Measurements from ENCODE around the gene C4A. TPM values are rescaled to one million over a fixed set of nuclear protein-coding genes. Genes with fewer than 3 reads are reported as not detected.
"Not testable (repeated sequence)": the region's sequence is repeated elsewhere in the genome, so short reads cannot be mapped to it uniquely, and the experiment has no call there.

The C4A gene
- total RNA-seq, 4 donors from 2014 or later, result 230 to 361 (median 258) TPM

DNA sequence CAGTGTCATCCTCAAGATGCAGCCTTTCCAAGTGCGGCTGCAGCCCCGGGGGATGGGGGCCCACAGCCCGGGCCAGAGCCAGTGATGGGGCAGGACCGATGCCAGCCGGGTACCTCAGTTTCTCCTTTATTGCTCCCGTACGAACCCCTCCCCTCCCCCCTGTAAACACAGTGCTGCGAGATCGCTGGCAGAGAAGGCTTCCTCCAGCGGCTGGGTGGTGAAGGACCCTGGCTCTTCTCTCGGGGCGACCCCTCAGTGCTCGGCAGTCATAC is 59.1 kb downstream of the C4A start:
- not testable (repeated sequence) for H3K36me3 ChIP-seq; H3K27ac ChIP-seq; H3K4me3 ChIP-seq; H3K27me3 ChIP-seq; DNase-seq (ENCODE audit: low spot score in 2 of 2); H3K4me1 ChIP-seq; H3K9me3 ChIP-seq
- WGBS, 2 donors, result no CpG with 5 or more reads among the region's 13 CpGs

DNA sequence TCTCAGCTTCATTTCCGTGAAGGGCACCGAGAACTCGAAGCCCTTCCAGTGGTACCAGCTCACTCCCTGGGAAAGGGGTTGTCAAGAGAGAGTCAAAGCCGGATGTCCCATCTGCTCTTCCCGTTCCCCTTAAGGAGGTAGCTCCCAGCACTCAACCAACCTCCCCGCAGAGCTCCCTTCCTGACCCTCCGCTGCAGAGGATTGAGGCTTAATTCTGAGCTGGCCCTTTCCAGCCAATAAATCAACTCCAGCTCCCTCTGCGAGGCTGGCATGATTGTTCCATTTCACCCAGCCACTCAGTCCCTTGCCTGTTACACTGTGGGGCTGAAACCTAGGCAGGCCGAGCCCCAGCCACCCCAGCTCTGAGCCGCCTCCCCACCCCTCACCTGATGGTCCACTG is 59.5 kb downstream of the C4A start:
- WGBS, 2 donors, result 42 to 47% methylated on average over 5 to 6 of the region's 10 CpGs
- not testable (repeated sequence) for H3K36me3 ChIP-seq; H3K27me3 ChIP-seq; H3K4me3 ChIP-seq; DNase-seq (ENCODE audit: low spot score in 2 of 2); H3K9me3 ChIP-seq; H3K4me1 ChIP-seq; H3K27ac ChIP-seq

DNA sequence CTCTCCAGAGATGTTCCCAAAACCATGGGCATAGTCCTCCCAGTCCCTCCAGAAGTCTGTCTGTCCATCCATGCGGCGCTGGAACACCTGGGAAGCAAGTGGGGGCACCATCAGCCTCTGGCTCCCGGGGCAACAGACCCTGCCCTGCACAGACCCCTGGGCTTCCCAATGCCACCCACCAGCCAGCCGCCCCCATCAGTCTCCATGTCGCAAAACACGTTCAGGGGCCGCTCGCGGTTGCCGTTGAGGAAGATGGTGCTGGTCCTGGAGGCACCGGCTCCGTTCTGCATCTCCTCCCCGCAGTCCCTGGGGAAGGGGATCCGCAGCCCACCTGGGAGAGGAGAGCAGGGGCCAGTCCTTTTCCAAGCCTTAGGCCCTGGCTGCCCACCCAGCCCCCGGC is 60.4 kb downstream of the C4A start:
- not testable (repeated sequence) for H3K9me3 ChIP-seq; H3K36me3 ChIP-seq; H3K27me3 ChIP-seq; H3K4me3 ChIP-seq; H3K27ac ChIP-seq; DNase-seq (ENCODE audit: low spot score in 2 of 2)
- H3K4me1 ChIP-seq, result peaks cover 0 to 14% (median 11%) of the 10 kb centered on the region in 4 donors
- WGBS, 2 donors, result 92 to 100% methylated on average over 1 to 12 of the region's 15 CpGs

DNA sequence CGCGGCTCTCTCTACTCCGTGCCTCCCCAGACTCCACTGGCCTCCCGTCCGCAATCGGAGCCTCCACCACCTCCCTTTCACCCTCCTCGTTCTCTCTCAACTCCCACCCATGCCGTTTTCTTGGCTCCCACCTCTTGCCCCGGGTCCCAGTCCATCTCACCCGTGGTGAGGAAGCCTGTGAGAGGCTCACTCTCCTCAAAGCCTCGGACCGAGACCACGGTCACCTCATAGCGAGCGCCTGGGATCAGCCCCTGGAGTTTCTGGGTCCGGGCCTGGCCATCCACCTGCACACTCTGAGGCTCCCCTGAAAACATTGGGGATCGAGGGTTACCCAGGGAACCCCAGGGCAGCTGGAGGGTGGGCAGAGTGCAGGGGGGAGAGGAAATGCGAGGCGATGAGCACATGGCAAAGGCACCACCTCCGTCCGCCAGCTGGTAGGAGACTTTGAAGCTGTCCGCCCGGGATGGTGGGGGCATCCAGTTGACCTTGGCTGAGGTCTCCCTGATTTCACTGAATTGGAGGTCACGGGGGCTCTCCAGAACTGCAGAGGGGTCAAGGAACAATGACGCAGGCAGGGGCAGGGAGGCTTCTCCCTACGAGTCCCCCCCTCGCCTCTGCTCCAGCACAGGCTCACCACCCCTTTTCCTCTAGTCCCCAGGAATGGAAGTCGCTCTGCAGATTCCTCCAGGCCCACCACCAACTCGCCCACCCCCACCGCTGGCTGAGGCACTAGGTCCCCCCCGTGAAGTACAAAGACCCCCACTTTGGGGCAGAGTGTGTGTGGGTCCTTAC is 61.9 kb downstream of the C4A start:
- H3K27me3 ChIP-seq; H3K27ac ChIP-seq; DNase-seq (ENCODE audit: low spot score in 2 of 2); H3K36me3 ChIP-seq; H3K4me3 ChIP-seq; H3K9me3 ChIP-seq: not testable (repeated sequence)
- H3K4me1 ChIP-seq, result peaks cover 0 to 29% (median 26%) of the 10 kb centered on the region in 4 donors
- 75 to 84% methylated on average over 14 to 21 of the region's 31 CpGs for WGBS, 2 donors

DNA sequence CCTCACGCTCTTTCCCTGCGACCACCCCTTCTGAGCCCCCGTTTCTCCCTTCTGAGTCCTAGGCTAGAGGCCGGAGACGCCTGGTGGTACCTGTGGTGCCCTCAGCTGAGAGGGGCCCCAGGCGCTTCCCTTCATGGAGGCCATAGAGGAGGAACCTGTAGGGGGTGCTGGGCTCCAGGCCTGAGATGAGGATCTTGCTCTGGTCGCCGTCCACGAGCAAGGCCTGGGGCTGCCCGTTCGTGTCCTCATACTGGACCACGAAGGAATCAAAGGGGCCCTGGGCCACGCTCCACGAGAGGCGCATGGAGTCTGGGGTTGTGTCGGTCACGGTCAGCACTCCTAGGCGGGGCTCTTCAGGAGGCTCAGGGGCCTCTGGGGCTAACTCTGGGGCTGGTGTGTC is 63.1 kb downstream of the C4A start:
- peaks cover 0 to 41% (median 27%) of the 10 kb centered on the region in 4 donors for H3K4me1 ChIP-seq
- H3K4me3 ChIP-seq; H3K36me3 ChIP-seq; DNase-seq (ENCODE audit: low spot score in 2 of 2); H3K9me3 ChIP-seq; H3K27me3 ChIP-seq: not testable (repeated sequence)
- WGBS, 2 donors, result 76 to 83% methylated on average over 5 to 15 of the region's 18 CpGs
- peak overlapping the region in 1 of 4 donors; percentile 26 for H3K27ac ChIP-seq

DNA sequence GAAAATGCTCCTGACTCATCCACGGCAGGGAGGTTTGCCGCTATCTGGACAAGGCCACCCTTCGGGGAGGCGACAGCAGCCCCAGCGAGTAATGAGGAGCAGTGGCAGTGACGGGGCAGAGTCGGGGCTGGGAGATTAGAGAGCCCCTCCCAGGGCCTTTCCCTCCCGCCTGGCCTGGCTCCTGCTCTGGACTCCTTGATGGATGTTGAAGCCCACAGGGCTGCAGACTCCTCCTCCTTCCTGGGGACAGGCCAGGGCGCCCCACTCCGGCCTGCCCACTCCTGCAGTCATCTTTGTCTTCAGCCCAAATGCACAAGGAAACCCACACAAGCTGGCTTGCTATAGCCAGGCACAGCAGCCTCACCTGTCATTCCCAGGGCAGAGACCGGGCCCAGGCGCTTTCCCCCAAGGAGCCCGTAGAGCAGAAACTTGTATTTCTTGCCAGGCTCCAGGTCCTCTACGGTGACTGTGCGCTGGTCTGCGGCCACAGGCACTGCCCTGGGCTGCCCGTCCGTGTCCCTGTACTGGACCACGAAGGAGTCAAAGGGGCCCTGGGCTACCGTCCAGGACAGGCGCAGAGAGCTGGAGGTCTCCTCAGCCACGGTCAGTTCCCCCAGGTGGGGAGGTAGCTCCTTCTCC is 64.1 kb downstream of the C4A start:
- H3K27ac ChIP-seq, result peak overlapping the region; percentile 75 to 91 (median 82)
- TF ChIP-seq, protein P1, sequence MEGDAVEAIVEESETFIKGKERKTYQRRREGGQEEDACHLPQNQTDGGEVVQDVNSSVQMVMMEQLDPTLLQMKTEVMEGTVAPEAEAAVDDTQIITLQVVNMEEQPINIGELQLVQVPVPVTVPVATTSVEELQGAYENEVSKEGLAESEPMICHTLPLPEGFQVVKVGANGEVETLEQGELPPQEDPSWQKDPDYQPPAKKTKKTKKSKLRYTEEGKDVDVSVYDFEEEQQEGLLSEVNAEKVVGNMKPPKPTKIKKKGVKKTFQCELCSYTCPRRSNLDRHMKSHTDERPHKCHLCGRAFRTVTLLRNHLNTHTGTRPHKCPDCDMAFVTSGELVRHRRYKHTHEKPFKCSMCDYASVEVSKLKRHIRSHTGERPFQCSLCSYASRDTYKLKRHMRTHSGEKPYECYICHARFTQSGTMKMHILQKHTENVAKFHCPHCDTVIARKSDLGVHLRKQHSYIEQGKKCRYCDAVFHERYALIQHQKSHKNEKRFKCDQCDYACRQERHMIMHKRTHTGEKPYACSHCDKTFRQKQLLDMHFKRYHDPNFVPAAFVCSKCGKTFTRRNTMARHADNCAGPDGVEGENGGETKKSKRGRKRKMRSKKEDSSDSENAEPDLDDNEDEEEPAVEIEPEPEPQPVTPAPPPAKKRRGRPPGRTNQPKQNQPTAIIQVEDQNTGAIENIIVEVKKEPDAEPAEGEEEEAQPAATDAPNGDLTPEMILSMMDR (IDR thresholded peaks at IDR 0.05), result no peak
- 57 to 70% methylated on average over 21 to 22 of the region's 22 CpGs for WGBS, 2 donors
- no peak overlapping the region for H3K4me3 ChIP-seq
- no peaks in the 10 kb centered on the region for H3K36me3 ChIP-seq
- peaks cover 0 to 43% (median 27%) of the 10 kb centered on the region in 4 donors for H3K4me1 ChIP-seq
- H3K9me3 ChIP-seq, result no peaks in the 10 kb centered on the region
- DNase-seq (ENCODE audit: low spot score in 2 of 2), result peak in 1 of 2 donors; percentile 32
- no peaks in the 10 kb centered on the region for H3K27me3 ChIP-seq

DNA sequence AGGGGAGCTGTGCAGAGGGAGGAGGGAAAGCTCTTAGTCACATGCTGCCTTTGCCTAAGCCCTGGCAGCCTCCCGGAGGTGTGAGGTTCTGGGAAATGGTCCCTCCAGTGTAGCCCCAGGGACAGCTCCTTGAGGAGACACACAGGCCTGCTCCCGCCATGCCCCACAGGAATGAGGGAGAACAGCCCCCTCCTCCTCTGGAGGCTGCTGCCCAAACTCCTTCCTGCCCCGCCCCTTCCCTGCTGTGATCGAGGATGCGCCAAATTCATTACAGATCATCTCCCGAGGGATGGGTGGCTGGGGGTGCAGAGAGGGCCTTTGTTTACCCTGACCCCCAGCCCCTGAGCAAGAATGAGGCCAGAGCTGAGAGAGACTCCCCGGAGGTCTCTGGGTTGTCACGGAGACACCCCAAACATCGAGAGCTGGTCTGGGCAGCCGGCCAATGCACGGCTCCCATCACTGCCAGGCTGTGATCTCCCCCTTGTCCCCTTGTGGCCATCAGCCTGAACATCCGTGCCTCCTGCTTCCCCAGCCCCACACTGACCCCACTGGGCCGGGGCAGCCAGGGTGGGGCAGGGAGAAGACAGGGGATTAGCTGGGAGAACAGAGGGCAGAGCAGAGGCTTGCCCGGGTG is 64.7 kb downstream of the C4A start:
- Histone ChIP-seq H3K4me1 (peaks cover 0 to 43% (median 27%) of the 10 kb centered on the region in 4 donors), H3K27ac (peak overlapping the region; percentile 75 to 91 (median 82)), H3K4me3 (no peak overlapping the region), H3K9me3 (no peaks in the 10 kb centered on the region), H3K36me3 (no peaks in the 10 kb centered on the region), H3K27me3 (no peaks in the 10 kb centered on the region)
- TF ChIP-seq POLR2A (IDR thresholded peaks at IDR 0.05), result no peak
- TF ChIP-seq, protein P1 (IDR thresholded peaks at IDR 0.05), result peak in 1 of 5 experiments; percentile 36
- DNase-seq (ENCODE audit: low spot score in 2 of 2), result peak; percentile 47 to 57
- 19 to 32% methylated on average over 11 to 14 of the region's 14 CpGs for WGBS, 2 donors
